ENCODE results near the gene ZNF440. TPM values are rescaled to one million over a fixed set of nuclear protein-coding genes. Genes with fewer than 3 reads are reported as not detected.

The ZNF440 gene
- total RNA-seq, 1 experiment from 2014 or later: 19.6 TPM

DNA sequence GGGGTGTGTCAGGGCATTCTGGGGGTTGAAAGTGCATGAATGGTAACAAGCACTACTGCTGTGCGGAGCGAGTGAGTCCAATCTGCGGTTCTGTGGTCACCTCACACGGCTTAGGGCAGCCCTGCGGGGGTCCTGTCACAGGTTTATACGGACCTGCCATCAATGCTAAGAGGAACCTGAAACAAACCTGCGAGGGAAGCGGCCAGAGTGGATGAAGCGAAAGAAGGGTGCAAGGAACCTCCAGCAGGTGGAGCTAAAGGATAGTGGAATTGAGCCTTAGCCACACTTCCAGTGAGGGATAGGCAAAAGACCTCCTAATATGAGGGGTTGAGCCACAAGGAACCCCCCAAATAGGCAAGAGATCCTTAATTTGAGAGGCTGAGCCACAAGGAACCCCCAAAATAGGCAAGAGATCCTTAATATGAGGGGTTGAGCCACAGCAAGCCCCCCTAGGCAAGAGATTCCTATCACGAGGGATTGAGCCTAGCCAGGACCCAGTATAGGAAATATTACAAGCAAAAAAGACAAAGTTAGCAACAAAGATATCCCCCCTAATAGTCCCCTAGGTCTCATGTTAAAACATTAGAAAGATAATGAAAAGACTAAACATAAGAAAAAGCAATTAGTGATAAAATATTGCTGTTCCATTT, 67.2 kb downstream of the ZNF440 start:
- Histone ChIP-seq H3K9ac (ENCODE audit: low read length) (no peak overlapping the region), H3K9me2 (replicated peaks; ENCODE audit: insufficient read depth, low read length) (no peaks in the 10 kb centered on the region), H3K79me2 (ENCODE audit: low read length) (no peaks in the 10 kb centered on the region), H3K9me3 (ENCODE audit: low read length) (peaks cover 6% of the 10 kb centered on the region; the same call in 1 of the 2 replicates), H3K27ac (ENCODE audit: low read length) (no peak overlapping the region), H3K36me3 (ENCODE audit: insufficient read depth, low read length) (no peaks in the 10 kb centered on the region), H3K4me3 (ENCODE audit: low read length) (no peak overlapping the region), H2AFZ (ENCODE audit: low read length) (no peak overlapping the region), H3K4me2 (ENCODE audit: low read depth, low read length, poor library complexity, severe bottlenecking) (no peak overlapping the region), H3K4me1 (ENCODE audit: low read length) (no peaks in the 10 kb centered on the region), H3K27me3 (ENCODE audit: low read length) (no peaks in the 10 kb centered on the region), H4K20me1 (ENCODE audit: insufficient read depth, low read depth, low read length) (no peaks in the 10 kb centered on the region)
- DNase-seq: peak; percentile 89

DNA sequence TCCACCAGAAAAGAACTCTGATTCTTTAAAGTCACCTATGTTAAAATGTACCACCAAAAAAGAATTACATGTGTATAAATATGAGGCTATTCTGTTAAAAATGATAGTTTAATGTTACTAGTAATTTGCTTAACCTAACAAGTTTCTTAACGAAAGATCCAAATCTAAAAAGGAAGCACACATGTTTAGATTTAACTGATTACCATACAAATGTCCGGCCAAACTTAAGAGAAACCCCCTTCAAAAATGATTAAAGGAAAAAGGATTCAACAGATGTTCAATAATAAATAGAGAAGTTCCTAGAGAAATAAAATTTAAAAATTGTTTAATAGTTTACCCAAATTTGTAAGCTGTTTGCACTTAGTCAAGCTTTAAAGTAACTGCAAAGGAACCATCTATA, 68.5 kb downstream of the ZNF440 start:
- Histone ChIP-seq H4K20me1 (ENCODE audit: insufficient read depth, low read depth, low read length) (no peaks in the 10 kb centered on the region), H3K4me1 (ENCODE audit: low read length) (peaks cover 5% of the 10 kb centered on the region), H3K79me2 (ENCODE audit: low read length) (no peaks in the 10 kb centered on the region), H3K9ac (ENCODE audit: low read length) (no peak overlapping the region), H3K27me3 (ENCODE audit: low read length) (no peaks in the 10 kb centered on the region), H3K36me3 (ENCODE audit: insufficient read depth, low read length) (no peaks in the 10 kb centered on the region), H3K27ac (ENCODE audit: low read length) (no peak overlapping the region), H3K9me2 (replicated peaks; ENCODE audit: insufficient read depth, low read length) (no peaks in the 10 kb centered on the region), H2AFZ (ENCODE audit: low read length) (no peak overlapping the region), H3K4me2 (ENCODE audit: low read depth, low read length, poor library complexity, severe bottlenecking) (no peak overlapping the region), H3K9me3 (ENCODE audit: low read length) (peaks cover 6% of the 10 kb centered on the region; the same call in 1 of the 2 replicates), H3K4me3 (ENCODE audit: low read length) (no peak overlapping the region)
- no peak for DNase-seq

Other genes with a start within 250 kb of the ZNF440 start
- 24.0 and 55.1 TPM in 2 replicates for gene ACP5, start 236.6 kb upstream of the ZNF440 start, total RNA-seq (2014; rRNA removed; shearing (Covaris generic); ENCODE audit: low replicate concordance)
- 19.9 and 27.7 TPM in 2 replicates for gene ZNF627, start 216.8 kb upstream of the ZNF440 start, total RNA-seq (2014; rRNA removed; shearing (Covaris generic); ENCODE audit: low replicate concordance)
- gene ZNF823, start 75.3 kb upstream of the ZNF440 start, total RNA-seq (2014; rRNA removed; shearing (Covaris generic); ENCODE audit: low replicate concordance): 5.9 and 8.8 TPM in 2 replicates
- 15.8 and 16.4 TPM in 2 replicates for gene ZNF441, start 47.3 kb upstream of the ZNF440 start, total RNA-seq (2014; rRNA removed; shearing (Covaris generic); ENCODE audit: low replicate concordance)
- gene ZNF491, start 15.8 kb upstream of the ZNF440 start, total RNA-seq (2014; rRNA removed; shearing (Covaris generic); ENCODE audit: low replicate concordance): 2.2 and 3.1 TPM in 2 replicates
- gene ZNF439, start 34.5 kb downstream of the ZNF440 start, total RNA-seq (2014; rRNA removed; shearing (Covaris generic); ENCODE audit: low replicate concordance): 16.5 and 19.4 TPM in 2 replicates
- gene ZNF69, start 73.5 kb downstream of the ZNF440 start, total RNA-seq (2014; rRNA removed; shearing (Covaris generic); ENCODE audit: low replicate concordance): 6.6 and 12.9 TPM in 2 replicates
- 15.8 and 29.9 TPM in 2 replicates for gene ZNF700, start 110.8 kb downstream of the ZNF440 start, total RNA-seq (2014; rRNA removed; shearing (Covaris generic); ENCODE audit: low replicate concordance)
- gene ZNF763, start 150.8 kb downstream of the ZNF440 start, total RNA-seq (2014; rRNA removed; shearing (Covaris generic); ENCODE audit: low replicate concordance): 3.2 and 9.2 TPM in 2 replicates
- gene ZNF433, start 221.4 kb downstream of the ZNF440 start, total RNA-seq (2014; rRNA removed; shearing (Covaris generic); ENCODE audit: low replicate concordance): 4.4 and 6.0 TPM in 2 replicates
- 0.71 and 0.79 TPM in 2 replicates for gene ZNF878, start 238.7 kb downstream of the ZNF440 start, total RNA-seq (2014; rRNA removed; shearing (Covaris generic); ENCODE audit: low replicate concordance)

Measured in Karpas-422 (cell line).